ENCODE results near the gene SLC25A36. TPM values are rescaled to one million over a fixed set of nuclear protein-coding genes. Genes with fewer than 3 reads are reported as not detected.

The SLC25A36 gene
- total RNA-seq, 2 donors from 2014 or later: 82.6 to 101 TPM

DNA sequence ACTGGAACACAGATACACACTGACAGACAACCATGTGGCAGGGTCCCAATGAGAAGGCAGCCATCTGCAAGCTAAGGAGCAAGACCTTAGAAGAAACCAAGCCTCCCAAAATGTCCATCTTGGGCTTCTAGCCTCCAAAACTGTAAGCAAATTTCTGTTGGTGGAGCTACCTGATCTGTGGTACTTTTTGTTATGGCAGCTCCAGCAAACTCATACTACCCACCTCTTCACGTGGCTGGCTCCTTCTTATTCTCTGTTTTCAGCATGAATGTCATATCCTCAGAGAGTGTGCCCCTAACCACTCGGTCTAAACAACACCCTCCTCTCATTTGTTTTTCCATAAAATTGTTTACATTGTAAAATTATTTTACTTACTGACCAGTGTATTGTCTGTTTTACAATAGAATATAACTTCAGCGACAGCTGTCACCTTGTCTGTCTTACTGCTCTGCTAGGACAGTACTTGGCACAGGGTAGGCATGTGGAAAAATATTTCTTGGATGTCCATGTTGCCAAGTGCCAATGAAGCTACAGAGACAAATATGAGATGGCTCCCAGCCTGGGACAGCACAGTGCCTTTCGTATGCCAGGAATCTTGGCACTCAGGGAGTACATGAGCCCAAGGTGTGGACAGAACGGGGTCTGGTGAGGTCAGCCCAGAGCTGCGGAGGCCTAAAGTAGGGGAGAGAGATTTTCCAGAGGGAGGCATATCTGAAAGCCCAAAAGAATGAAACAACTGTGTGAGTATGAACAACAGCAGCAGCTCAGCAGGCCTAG is 17.4 kb upstream of the SLC25A36 start:
- no peak for TF ChIP-seq CTCF (conservative IDR thresholded peaks at IDR 0.05)
- Histone ChIP-seq H3K27ac (ENCODE audit: low read depth, low read length) (no peak overlapping the region), H3K9me3 (ENCODE audit: control insufficient read depth, low read length) (no peaks in the 10 kb centered on the region), H3K27me3 (ENCODE audit: control insufficient read depth, insufficient read depth, low read length, poor library complexity, severe bottlenecking) (peaks cover 16% of the 10 kb centered on the region), H3K36me3 (ENCODE audit: control insufficient read depth, insufficient read depth, low read length) (no peaks in the 10 kb centered on the region), H3K4me1 (ENCODE audit: control insufficient read depth, insufficient read depth, low read length) (no peaks in the 10 kb centered on the region), H3K9ac (ENCODE audit: extremely low read depth, low read length, poor library complexity, severe bottlenecking) (no peak overlapping the region), H3K4me3 (ENCODE audit: low read length) (no peak overlapping the region)
- Mint-ChIP-seq H3K4me3 (no peak overlapping the region), H3K27me3 (ENCODE audit: insufficient read depth) (peaks cover 13% of the 10 kb centered on the region), H3K36me3 (ENCODE audit: low read depth) (no peaks in the 10 kb centered on the region), H3K27ac (no peak overlapping the region), H3K4me1 (no peaks in the 10 kb centered on the region), H3K9me3 (peaks cover 2% of the 10 kb centered on the region)
- WGBS, 2 experiments (ENCODE audit: insufficient coverage in 1 of 2, insufficient read length in 1 of 2): 87 to 93% methylated on average over 4 to 6 of the region's 6 CpGs
- no peak for DNase-seq

DNA sequence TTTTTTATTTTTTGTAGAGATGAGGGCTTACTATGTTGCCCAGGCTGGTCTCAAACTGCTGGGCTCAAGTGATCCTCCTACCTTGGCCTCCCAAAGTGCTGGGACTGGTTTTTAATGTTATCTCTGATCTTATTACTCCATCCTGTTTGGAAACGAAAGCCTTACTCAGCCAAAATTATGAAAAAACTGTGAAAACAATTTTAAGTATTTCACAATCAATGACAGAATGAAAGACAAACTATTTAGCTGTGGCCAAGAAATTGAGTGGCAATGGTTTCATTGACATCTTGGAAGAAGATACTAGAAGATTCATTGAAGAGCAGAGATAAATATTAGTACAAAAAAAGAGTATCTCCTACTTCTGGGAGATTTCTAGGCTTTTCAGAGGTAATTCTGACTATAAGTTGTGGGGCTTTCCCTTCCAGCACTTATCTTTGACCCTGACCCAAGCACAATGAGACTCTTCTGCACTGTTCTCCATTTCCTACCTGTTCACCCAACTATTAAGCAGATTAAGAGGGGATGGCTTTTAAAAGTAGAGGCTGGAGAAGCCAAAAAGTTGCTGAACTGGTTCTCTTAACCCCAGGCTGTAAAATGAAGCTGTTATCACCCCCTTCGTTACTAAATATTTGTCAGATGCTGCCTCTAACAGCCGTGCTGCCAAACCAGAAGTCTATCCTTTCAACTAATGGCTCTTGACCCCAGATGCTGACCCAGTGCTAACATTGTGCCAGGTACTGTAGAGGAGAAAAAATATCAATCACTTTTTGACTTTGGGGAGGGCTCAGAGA is 14.2 kb upstream of the SLC25A36 start:
- Histone ChIP-seq H3K9ac (ENCODE audit: extremely low read depth, low read length, poor library complexity, severe bottlenecking) (no peak overlapping the region), H3K9me3 (ENCODE audit: control insufficient read depth, low read length) (no peaks in the 10 kb centered on the region), H3K4me3 (ENCODE audit: low read length) (no peak overlapping the region), H3K27ac (ENCODE audit: low read depth, low read length) (no peak overlapping the region), H3K27me3 (ENCODE audit: control insufficient read depth, insufficient read depth, low read length, poor library complexity, severe bottlenecking) (no peaks in the 10 kb centered on the region), H3K36me3 (ENCODE audit: control insufficient read depth, insufficient read depth, low read length) (no peaks in the 10 kb centered on the region), H3K4me1 (ENCODE audit: control insufficient read depth, insufficient read depth, low read length) (no peaks in the 10 kb centered on the region)
- no peak overlapping the region for H3K4me3 Mint-ChIP-seq
- no peak for TF ChIP-seq CTCF (conservative IDR thresholded peaks at IDR 0.05)
- 86% methylated on average over 3 of the region's 3 CpGs; no CpG with 5 or more reads in 1 of the 2 experiments for WGBS, 2 experiments (ENCODE audit: insufficient coverage in 1 of 2, insufficient read length in 1 of 2)
- no peak for DNase-seq
- H3K36me3 Mint-ChIP-seq (ENCODE audit: low read depth): no peaks in the 10 kb centered on the region
- H3K9me3 Mint-ChIP-seq: peaks cover 2% of the 10 kb centered on the region
- no peak overlapping the region for H3K27ac Mint-ChIP-seq
- H3K4me1 Mint-ChIP-seq: no peaks in the 10 kb centered on the region
- no peaks in the 10 kb centered on the region for H3K27me3 Mint-ChIP-seq (ENCODE audit: insufficient read depth)

- Histone ChIP-seq H3K4me3 (ENCODE audit: low read length) (no peak overlapping the region), H3K27ac (ENCODE audit: low read depth, low read length) (no peak overlapping the region), H3K4me1 (ENCODE audit: control insufficient read depth, insufficient read depth, low read length) (no peaks in the 10 kb centered on the region), H3K9me3 (ENCODE audit: control insufficient read depth, low read length) (no peaks in the 10 kb centered on the region), H3K27me3 (ENCODE audit: control insufficient read depth, insufficient read depth, low read length, poor library complexity, severe bottlenecking) (no peaks in the 10 kb centered on the region), H3K9ac (ENCODE audit: extremely low read depth, low read length, poor library complexity, severe bottlenecking) (no peak overlapping the region), H3K36me3 (ENCODE audit: control insufficient read depth, insufficient read depth, low read length) (no peaks in the 10 kb centered on the region)
- H3K9me3 Mint-ChIP-seq: no peaks in the 10 kb centered on the region
- H3K27ac Mint-ChIP-seq: no peak overlapping the region
- 88 to 100% methylated on average over 1 of the region's 1 CpG for WGBS, 2 experiments (ENCODE audit: insufficient coverage in 1 of 2, insufficient read length in 1 of 2)
- H3K4me1 Mint-ChIP-seq: no peaks in the 10 kb centered on the region
- H3K36me3 Mint-ChIP-seq (ENCODE audit: low read depth): no peaks in the 10 kb centered on the region
- TF ChIP-seq CTCF (conservative IDR thresholded peaks at IDR 0.05): no peak
- DNase-seq: no peak
- H3K27me3 Mint-ChIP-seq (ENCODE audit: insufficient read depth): peaks cover 1% of the 10 kb centered on the region
- H3K4me3 Mint-ChIP-seq: no peak overlapping the region
Observed at GRCh38 chr3:140929446-140929845, 12.2 kb upstream of the SLC25A36 start.
